Panc1 (cell line): ENCODE measurements around the gene WDR70. TPM values are rescaled to one million over a fixed set of nuclear protein-coding genes. Genes with fewer than 3 reads are reported as not detected.

ENCODE experiments used
- ATAC-seq: fragments of 200-7000 bp; cut with Tn5 transposase; 2 replicates; pipeline ENCODE4 v1.9.1; 2020; ENCODE audit warnings: mild to moderate bottlenecking, moderate library complexity
- BruUV-seq: library from RNA; stranded (reverse); fragments of 400-500 nt; replicated peaks from 2 replicates; lab custom pipeline; 2021; lab: Mats Ljungman, UMichigan
- CTCF ChIA-PET: fragments of 300-600 bp; sonication (Branson Sonifier 250); formaldehyde crosslinking; loops from one replicate; lab custom pipeline; 2022; ENCODE audit warnings: antibody characterized with exemption; lab: Charles Lee
- POLR2A ChIA-PET: fragments of 300-600 bp; sonication (Branson Sonifier 250); formaldehyde crosslinking; loops from one replicate; lab custom pipeline; 2022; ENCODE audit warnings: antibody characterized with exemption; lab: Charles Lee
- DNase-seq: peaks from one replicate; pipeline ENCODE4 v3.0.0-alpha.2; 2010; ENCODE audit warnings: low read depth, low spot score
- H3K27ac ChIP-seq: 2 replicates; pipeline ENCODE4 v1.5.1; 2011; ENCODE audit warnings: mild to moderate bottlenecking, low read length, inconsistent platforms
- H3K27me3 ChIP-seq: fragments of 200-500 bp; sonication (Bioruptor generic); 2 replicates; pipeline ENCODE4 v1.6.0; 2014; ENCODE audit warnings: low read length, inconsistent platforms; ENCODE audit not compliant: control insufficient read depth, insufficient read depth
- H3K36me3 ChIP-seq: fragments of 200-500 bp; sonication (Bioruptor generic); 2 replicates; pipeline ENCODE4 v1.5.1; 2014; ENCODE audit warnings: inconsistent platforms, mild to moderate bottlenecking, low read length, moderate library complexity; ENCODE audit not compliant: control insufficient read depth, insufficient read depth
- H3K4me1 ChIP-seq: 2 replicates; pipeline ENCODE4 v1.5.1; 2011; ENCODE audit warnings: inconsistent platforms, mild to moderate bottlenecking, low read length, moderate library complexity; ENCODE audit not compliant: control insufficient read depth, insufficient read depth
- H3K4me3 ChIP-seq, 2 experiments: 2 replicates each; pipeline ENCODE4 v1.5.1; 2011 to 2012; ENCODE audit warnings: low read depth in 2 of 2, low read length in 2 of 2, mild to moderate bottlenecking in 2 of 2, inconsistent platforms in 1 of 2, moderate library complexity in 1 of 2
- H3K9me3 ChIP-seq: fragments of 200-500 bp; sonication (Bioruptor generic); 2 replicates; pipeline ENCODE4 v1.5.1; 2014; ENCODE audit warnings: low read depth, mild to moderate bottlenecking, inconsistent platforms, low read length, moderate library complexity; ENCODE audit not compliant: control insufficient read depth, insufficient read depth
- POLR2AphosphoS5 ChIP-seq: IDR thresholded peaks from 2 replicates; pipeline ENCODE4 v1.6.1; 2012; ENCODE audit warnings: mild to moderate bottlenecking, low read depth, low read length, moderate library complexity
- SIN3A ChIP-seq: IDR thresholded peaks from 2 replicates; pipeline ENCODE4 v1.6.1; 2012; ENCODE audit warnings: low read depth, mild to moderate bottlenecking, low read length, moderate library complexity, borderline replicate concordance; ENCODE audit not compliant: insufficient read depth
- TCF7L2 ChIP-seq: IDR thresholded peaks from 2 replicates; pipeline ENCODE4 v1.6.1; 2011; ENCODE audit warnings: mild to moderate bottlenecking, low read depth, low read length, inconsistent platforms
- in situ Hi-C: cut with HindIII; loops from 2 replicates; pipeline ENCODE4 v1.10.0; 2016; ENCODE audit warnings: low sequenced_read_pairs, low pct_unique_long_range_greater_than_20kb
- intact Hi-C: fragments of 100-400 bp; cut with micrococcal nuclease; formaldehyde crosslinking; loops from one replicate; pipeline ENCODE4 v1.10.0; 2022; ENCODE audit not compliant: unreplicated experiment
- total RNA-seq: library from RNA; stranded (reverse); gene quantifications from one replicate; pipeline ENCODE4 v1.2.1, GENCODE V29; 2021; ENCODE audit not compliant: unreplicated experiment
- TF ChIP-seq, protein P1 (sequence below), 2 experiments: IDR thresholded peaks; 2 replicates each; pipeline ENCODE4 v1.6.1; 2011 to 2012; ENCODE audit warnings: low read depth in 2 of 2, control low read depth in 1 of 2, low read length in 1 of 2, mild to moderate bottlenecking in 1 of 2, moderate library complexity in 1 of 2; ENCODE audit not compliant: insufficient read depth in 1 of 2
- TF ChIP-seq, protein P2 (sequence below): fragments of 450-650 bp; IDR thresholded peaks from 2 replicates; pipeline ENCODE4 v1.5.1; 2017; ENCODE audit warnings: mild to moderate bottlenecking

WDR70 gene
- total RNA-seq, 1 experiment from 2014 or later: 29.5 TPM

DNA sequence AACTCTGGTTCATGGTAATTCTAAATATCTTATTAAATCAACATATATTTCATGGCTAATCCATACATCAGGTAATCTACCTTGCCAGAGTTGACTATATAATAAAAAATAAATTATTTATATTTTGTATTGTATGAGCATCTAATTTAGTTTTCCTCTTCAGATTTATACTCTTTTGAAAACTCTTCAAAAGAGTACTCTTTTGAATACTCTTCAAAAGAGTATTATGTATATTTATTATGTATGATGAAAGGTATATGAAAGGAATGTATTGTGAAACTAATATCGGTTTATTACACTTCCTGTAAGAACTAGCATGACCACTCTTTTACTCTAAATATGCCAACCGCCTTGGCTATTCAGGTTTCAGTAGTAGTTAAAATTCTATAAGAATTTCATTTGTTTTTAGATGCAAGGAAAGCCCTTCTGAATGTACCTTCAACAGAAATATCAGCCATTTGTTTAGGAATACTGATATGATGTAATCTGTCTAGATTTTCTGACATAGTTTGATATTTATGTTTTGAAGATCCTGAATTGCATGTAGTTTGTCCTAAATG, 178.7 kb downstream of the WDR70 start:
- in situ Hi-C loops: no loop called here
- POLR2A ChIA-PET: no interaction called here

DNA sequence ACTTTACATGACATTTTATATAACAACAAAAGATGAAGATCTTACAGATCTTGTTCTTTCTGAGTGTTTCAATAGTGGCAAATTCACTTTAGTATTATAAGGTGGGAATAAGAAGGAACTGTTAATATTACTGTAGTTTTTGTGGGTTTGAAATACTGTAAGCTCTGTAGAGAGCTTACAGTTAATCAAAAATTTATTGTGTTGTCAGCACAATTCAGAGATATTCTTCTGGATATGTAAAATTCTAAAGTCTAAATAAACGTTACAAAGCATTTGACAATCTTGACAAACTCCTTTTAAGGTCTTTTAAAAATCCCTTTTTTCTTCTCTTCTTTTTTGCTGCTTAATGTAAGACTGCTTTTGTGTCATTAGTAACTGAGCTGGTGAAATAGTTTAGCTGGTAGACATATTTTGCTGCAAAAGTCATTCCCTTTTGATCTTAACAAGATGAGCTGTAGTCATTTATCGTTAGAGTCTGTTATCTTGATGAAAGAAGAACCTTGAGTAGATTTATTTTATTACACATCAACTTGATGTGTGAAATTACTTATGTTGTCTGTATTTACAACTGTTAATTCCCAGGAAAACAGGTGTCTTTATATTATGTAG, 186.0 kb downstream of the WDR70 start:
- in situ Hi-C loops: no loop called here
- Histone ChIP-seq H3K27me3 (no peaks in the 10 kb centered on the region), H3K27ac (no peak overlapping the region), H3K36me3 (no peaks in the 10 kb centered on the region), H3K9me3 (no peaks in the 10 kb centered on the region), H3K4me3 (no peak overlapping the region), H3K4me1 (no peaks in the 10 kb centered on the region)
- intact Hi-C loops: no loop called here
- CTCF ChIA-PET: no interaction called here
- ATAC-seq (no peak), DNase-seq (no peak)
- POLR2A ChIA-PET: no interaction called here
- no TSS peak for BruUV-seq
- TF ChIP-seq TCF7L2 (no peak), POLR2AphosphoS5 (no peak), SIN3A (no peak)
- TF ChIP-seq, protein P1, sequence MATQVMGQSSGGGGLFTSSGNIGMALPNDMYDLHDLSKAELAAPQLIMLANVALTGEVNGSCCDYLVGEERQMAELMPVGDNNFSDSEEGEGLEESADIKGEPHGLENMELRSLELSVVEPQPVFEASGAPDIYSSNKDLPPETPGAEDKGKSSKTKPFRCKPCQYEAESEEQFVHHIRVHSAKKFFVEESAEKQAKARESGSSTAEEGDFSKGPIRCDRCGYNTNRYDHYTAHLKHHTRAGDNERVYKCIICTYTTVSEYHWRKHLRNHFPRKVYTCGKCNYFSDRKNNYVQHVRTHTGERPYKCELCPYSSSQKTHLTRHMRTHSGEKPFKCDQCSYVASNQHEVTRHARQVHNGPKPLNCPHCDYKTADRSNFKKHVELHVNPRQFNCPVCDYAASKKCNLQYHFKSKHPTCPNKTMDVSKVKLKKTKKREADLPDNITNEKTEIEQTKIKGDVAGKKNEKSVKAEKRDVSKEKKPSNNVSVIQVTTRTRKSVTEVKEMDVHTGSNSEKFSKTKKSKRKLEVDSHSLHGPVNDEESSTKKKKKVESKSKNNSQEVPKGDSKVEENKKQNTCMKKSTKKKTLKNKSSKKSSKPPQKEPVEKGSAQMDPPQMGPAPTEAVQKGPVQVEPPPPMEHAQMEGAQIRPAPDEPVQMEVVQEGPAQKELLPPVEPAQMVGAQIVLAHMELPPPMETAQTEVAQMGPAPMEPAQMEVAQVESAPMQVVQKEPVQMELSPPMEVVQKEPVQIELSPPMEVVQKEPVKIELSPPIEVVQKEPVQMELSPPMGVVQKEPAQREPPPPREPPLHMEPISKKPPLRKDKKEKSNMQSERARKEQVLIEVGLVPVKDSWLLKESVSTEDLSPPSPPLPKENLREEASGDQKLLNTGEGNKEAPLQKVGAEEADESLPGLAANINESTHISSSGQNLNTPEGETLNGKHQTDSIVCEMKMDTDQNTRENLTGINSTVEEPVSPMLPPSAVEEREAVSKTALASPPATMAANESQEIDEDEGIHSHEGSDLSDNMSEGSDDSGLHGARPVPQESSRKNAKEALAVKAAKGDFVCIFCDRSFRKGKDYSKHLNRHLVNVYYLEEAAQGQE (IDR thresholded peaks at IDR 0.05; ENCODE audit: insufficient read depth in 1 of 2, low read depth in 2 of 2, low read length in 1 of 2): no peak
- TF ChIP-seq, protein P2, sequence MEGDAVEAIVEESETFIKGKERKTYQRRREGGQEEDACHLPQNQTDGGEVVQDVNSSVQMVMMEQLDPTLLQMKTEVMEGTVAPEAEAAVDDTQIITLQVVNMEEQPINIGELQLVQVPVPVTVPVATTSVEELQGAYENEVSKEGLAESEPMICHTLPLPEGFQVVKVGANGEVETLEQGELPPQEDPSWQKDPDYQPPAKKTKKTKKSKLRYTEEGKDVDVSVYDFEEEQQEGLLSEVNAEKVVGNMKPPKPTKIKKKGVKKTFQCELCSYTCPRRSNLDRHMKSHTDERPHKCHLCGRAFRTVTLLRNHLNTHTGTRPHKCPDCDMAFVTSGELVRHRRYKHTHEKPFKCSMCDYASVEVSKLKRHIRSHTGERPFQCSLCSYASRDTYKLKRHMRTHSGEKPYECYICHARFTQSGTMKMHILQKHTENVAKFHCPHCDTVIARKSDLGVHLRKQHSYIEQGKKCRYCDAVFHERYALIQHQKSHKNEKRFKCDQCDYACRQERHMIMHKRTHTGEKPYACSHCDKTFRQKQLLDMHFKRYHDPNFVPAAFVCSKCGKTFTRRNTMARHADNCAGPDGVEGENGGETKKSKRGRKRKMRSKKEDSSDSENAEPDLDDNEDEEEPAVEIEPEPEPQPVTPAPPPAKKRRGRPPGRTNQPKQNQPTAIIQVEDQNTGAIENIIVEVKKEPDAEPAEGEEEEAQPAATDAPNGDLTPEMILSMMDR: no peak

More for the DNA sequence above, 178.7 kb downstream of the WDR70 start:
- Histone ChIP-seq H3K27ac (no peak overlapping the region), H3K4me1 (no peaks in the 10 kb centered on the region), H3K27me3 (no peaks in the 10 kb centered on the region), H3K36me3 (no peaks in the 10 kb centered on the region), H3K4me3 (no peak overlapping the region), H3K9me3 (no peaks in the 10 kb centered on the region)
- TF ChIP-seq, protein P1 (IDR thresholded peaks at IDR 0.05; ENCODE audit: insufficient read depth in 1 of 2, low read depth in 2 of 2, low read length in 1 of 2): no peak
- TF ChIP-seq, protein P2: no peak
- TF ChIP-seq SIN3A: no peak
- no peak for TF ChIP-seq POLR2AphosphoS5
- no peak for TF ChIP-seq TCF7L2
- BruUV-seq: no TSS peak
- ATAC-seq: no peak
- intact Hi-C loops: no loop called here
- no peak for DNase-seq
- CTCF ChIA-PET: no interaction called here
